GM12878 (cell line): ENCODE measurements around the gene NDE1.

Source experiments
- CHD4 ChIP-seq: fragments of 200-600 bp; sonication (generic); IDR thresholded peaks from 2 replicates; pipeline ENCODE4 v1.6.1; 2016; ENCODE audit warnings: mild to moderate bottlenecking
- CTCF ChIP-seq, 3 experiments: IDR thresholded peaks in 2 of 3; conservative IDR thresholded peaks in 1 of 3; 2 replicates each; pipeline ENCODE4 v1.5.1; 2011; ENCODE audit warnings: low read depth in 3 of 3, low read length in 3 of 3, mild to moderate bottlenecking in 3 of 3, control low read depth in 2 of 3, moderate library complexity in 2 of 3, inconsistent platforms in 1 of 3, mixed read lengths in 1 of 3; ENCODE audit not compliant: control insufficient read depth in 2 of 3, insufficient read depth in 1 of 3; ENCODE audit errors: extremely low read depth in 1 of 3
- EGR1 ChIP-seq, 2 experiments: IDR thresholded peaks; 1 replicate in 1 of 2; 2 replicates in 1 of 2; pipeline ENCODE4 v1.6.1; 2011 to 2012; ENCODE audit warnings: low read depth in 2 of 2, low read length in 2 of 2, borderline replicate concordance in 1 of 2, mild to moderate bottlenecking in 1 of 2, moderate library complexity in 1 of 2
- EZH2 ChIP-seq: IDR thresholded peaks from 2 replicates; pipeline ENCODE4 v1.6.1; 2012; ENCODE audit warnings: low read depth, mild to moderate bottlenecking, control low read depth, inconsistent platforms, low read length, borderline replicate concordance; ENCODE audit not compliant: control insufficient read depth
- MEF2A ChIP-seq: IDR thresholded peaks from 2 replicates; pipeline ENCODE4 v1.6.1; 2011; ENCODE audit warnings: low read depth, mild to moderate bottlenecking, low read length, moderate library complexity; ENCODE audit not compliant: insufficient read depth
- MTA3 ChIP-seq: IDR thresholded peaks from 2 replicates; pipeline ENCODE4 v1.6.1; 2012; ENCODE audit warnings: low read length, inconsistent platforms, borderline replicate concordance
- NFYB ChIP-seq: IDR thresholded peaks from 2 replicates; pipeline ENCODE4 v1.6.1; 2011; ENCODE audit warnings: low read depth, mild to moderate bottlenecking, low read length, improper control_type of control experiment, moderate library complexity; ENCODE audit not compliant: insufficient read depth
- NR2F1 ChIP-seq: fragments of 450-650 bp; conservative IDR thresholded peaks from 2 replicates; pipeline ENCODE4 v1.6.1; 2017; ENCODE audit warnings: mild to moderate bottlenecking
- POLR2A ChIP-seq: IDR thresholded peaks from 2 replicates; pipeline ENCODE4 v1.6.1; 2011; ENCODE audit warnings: low read depth, mild to moderate bottlenecking, low read length
- PRDM15 ChIP-seq: fragments of 450-650 bp; formaldehyde crosslinking; IDR thresholded peaks from 2 replicates; pipeline ENCODE4 v1.4.0; 2020; ENCODE audit warnings: mild to moderate bottlenecking, moderate library complexity
- SIN3A ChIP-seq: IDR thresholded peaks from 2 replicates; pipeline ENCODE4 v1.6.1; 2012; ENCODE audit warnings: low read depth, low read length, improper control_type of control experiment
- ZBED1 ChIP-seq: IDR thresholded peaks from 2 replicates; pipeline ENCODE4 v1.6.1; 2016; ENCODE audit warnings: borderline replicate concordance

- TF ChIP-seq CHD4 (no peak), CTCF (IDR thresholded peaks at IDR 0.05 in 2 of 3, conservative IDR thresholded peaks at IDR 0.05 in 1 of 3; ENCODE audit: control insufficient read depth in 2 of 3, extremely low read depth in 1 of 3, insufficient read depth in 1 of 3, low read depth in 3 of 3, low read length in 3 of 3) (no peak), PRDM15 (CRISPR knock-in tag) (no peak), EZH2 (no peak), MEF2A (no peak), NFYB (no peak), EGR1 (IDR thresholded peaks at IDR 0.05; ENCODE audit: borderline replicate concordance in 1 of 2, low read depth in 2 of 2, low read length in 2 of 2) (no peak), POLR2A (no peak), NR2F1 (no peak), MTA3 (no peak), ZBED1 (no peak), SIN3A (no peak)
Measured at GRCh38 chr16:15686287-15686686, 36.2 kb downstream of the NDE1 start.
